Cardiac muscle cell (in vitro differentiated cells and primary cell): ENCODE results near the gene ABCA3. TPM values are rescaled to one million over a fixed set of nuclear protein-coding genes. Genes with fewer than 3 reads are reported as not detected.

ENCODE experiments used
- DNase-seq, 2 donors: peaks; one replicate each; pipeline versions ENCODE4 v3.0.0 to v3.0.0-alpha.2; 2010 to 2017; ENCODE audit warnings: low read depth in 1 of 2, low spot score in 1 of 2
- H3K27ac ChIP-seq: fragments of 200-600 bp; sonication (generic); 2 replicates; pipeline ENCODE4 v1.5.1; 2016
- H3K27me3 ChIP-seq: fragments of 200-600 bp; sonication (generic); 2 replicates; pipeline ENCODE4 v1.6.0; 2016; ENCODE audit warnings: control low read depth
- H3K36me3 ChIP-seq: fragments of 200-600 bp; sonication (generic); 2 replicates; pipeline ENCODE4 v1.5.1; 2016; ENCODE audit warnings: control low read depth
- H3K4me1 ChIP-seq: fragments of 200-600 bp; sonication (generic); 2 replicates; pipeline ENCODE4 v1.8.1; 2017; ENCODE audit warnings: low read depth, mild to moderate bottlenecking, mixed run types
- H3K4me3 ChIP-seq: fragments of 200-600 bp; sonication (generic); 2 replicates; pipeline ENCODE4 v1.5.1; 2016; ENCODE audit warnings: mild to moderate bottlenecking
- H3K9me3 ChIP-seq: fragments of 200-600 bp; sonication (generic); 2 replicates; pipeline ENCODE4 v1.5.1; 2017; ENCODE audit warnings: low read depth, mild to moderate bottlenecking, control low read depth
- CTCF ChIP-seq: IDR thresholded peaks from 2 replicates; pipeline ENCODE4 v1.5.1; 2012; ENCODE audit warnings: low read depth, mild to moderate bottlenecking, low read length
- polyA plus RNA-seq: library from polyadenylated mRNA; unstranded; fragments of >200 nt; fragmentation: Nextera tagmentation; extraction: Ambion mirVana; gene quantifications from 2 replicates; pipeline ENCODE4 v1.2.1, GENCODE V29; 2016
- total RNA-seq: library from RNA; depleted of rRNA; stranded (reverse); fragments of >200 nt; gene quantifications from 2 replicates; pipeline ENCODE4 v1.2.3, GENCODE V29; 2016

ABCA3 gene
- total and polyA plus RNA-seq, 2 experiments from 2014 or later, result 11.1 to 14.5 TPM

GRCh38 chr16:2385190-2385836 lies 44.8 kb upstream of the ABCA3 start:
- Histone ChIP-seq H3K27ac (no peak overlapping the region), H3K27me3 (no peaks in the 10 kb centered on the region), H3K36me3 (no peaks in the 10 kb centered on the region), H3K9me3 (no peaks in the 10 kb centered on the region), H3K4me3 (no peak overlapping the region), H3K4me1 (no peaks in the 10 kb centered on the region)
- TF ChIP-seq CTCF, result no peak
- no peak for DNase-seq

GRCh38 chr16:2384426-2384825 lies 43.9 kb upstream of the ABCA3 start:
- Histone ChIP-seq H3K9me3 (no peaks in the 10 kb centered on the region), H3K4me1 (no peaks in the 10 kb centered on the region), H3K27me3 (no peaks in the 10 kb centered on the region), H3K4me3 (no peak overlapping the region), H3K36me3 (no peaks in the 10 kb centered on the region), H3K27ac (no peak overlapping the region)
- DNase-seq, result no peak
- TF ChIP-seq CTCF, result no peak

GRCh38 chr16:2383501-2383900 lies 43.0 kb upstream of the ABCA3 start:
- Histone ChIP-seq H3K9me3 (no peaks in the 10 kb centered on the region), H3K27ac (no peak overlapping the region), H3K27me3 (no peaks in the 10 kb centered on the region), H3K4me3 (no peak overlapping the region), H3K4me1 (no peaks in the 10 kb centered on the region), H3K36me3 (no peaks in the 10 kb centered on the region)
- TF ChIP-seq CTCF, result no peak
- no peak for DNase-seq

- DNase-seq, result no peak
- no peak for TF ChIP-seq CTCF
Observed at GRCh38 chr16:2374644-2375043, 34.1 kb upstream of the ABCA3 start.

GRCh38 chr16:2373176-2373575 lies 32.6 kb upstream of the ABCA3 start:
- no peak for TF ChIP-seq CTCF
- no peaks in the 10 kb centered on the region for H3K4me1 ChIP-seq
- H3K4me3 ChIP-seq, result no peak overlapping the region
- H3K9me3 ChIP-seq, result no peaks in the 10 kb centered on the region
- DNase-seq, result no peak
- no peaks in the 10 kb centered on the region for H3K36me3 ChIP-seq
- peaks cover 25% of the 10 kb centered on the region for H3K27me3 ChIP-seq
- no peak overlapping the region for H3K27ac ChIP-seq

More at GRCh38 chr16:2374644-2375043, 34.1 kb upstream of the ABCA3 start:
- no peak overlapping the region for H3K4me3 ChIP-seq
- no peak overlapping the region for H3K27ac ChIP-seq
- no peaks in the 10 kb centered on the region for H3K4me1 ChIP-seq
- H3K36me3 ChIP-seq, result no peaks in the 10 kb centered on the region
- no peaks in the 10 kb centered on the region for H3K9me3 ChIP-seq
- peaks cover 25% of the 10 kb centered on the region for H3K27me3 ChIP-seq
